Kidney capillary endothelial cell (primary cell): ENCODE results near the gene LAMB4.

Source experiments
- DNase-seq: peaks from one replicate; pipeline ENCODE4 v3.0.0-alpha.2; 2018; ENCODE audit warnings: low spot score

LAMB4 gene

GRCh38 chr7:108109221-108109908, 20.8 kb downstream of the LAMB4 start:
- no peak for DNase-seq

GRCh38 chr7:108108131-108108530, 22.0 kb downstream of the LAMB4 start:
- no peak for DNase-seq

GRCh38 chr7:108104324-108104723, 25.8 kb downstream of the LAMB4 start:
- DNase-seq = no peak

GRCh38 chr7:108103558-108104298, 26.4 kb downstream of the LAMB4 start:
- peak; percentile 51 for DNase-seq

GRCh38 chr7:108102671-108103312, 27.4 kb downstream of the LAMB4 start:
- no peak for DNase-seq

- DNase-seq = no peak
Observed at GRCh38 chr7:108101759-108102158, 28.4 kb downstream of the LAMB4 start.

- DNase-seq = no peak
Observed at GRCh38 chr7:108099713-108100112, 30.4 kb downstream of the LAMB4 start.

GRCh38 chr7:108097703-108098102, 32.5 kb downstream of the LAMB4 start:
- no peak for DNase-seq

GRCh38 chr7:108096996-108097395, 33.2 kb downstream of the LAMB4 start:
- no peak for DNase-seq

- DNase-seq = peak; percentile 89
Observed at GRCh38 chr7:108094933-108095710, 35.0 kb downstream of the LAMB4 start.

- no peak for DNase-seq
Observed at GRCh38 chr7:108094346-108094745, 35.8 kb downstream of the LAMB4 start.

- no peak for DNase-seq
Observed at GRCh38 chr7:108093851-108094331, 36.3 kb downstream of the LAMB4 start.

GRCh38 chr7:108093341-108093740, 36.8 kb downstream of the LAMB4 start:
- DNase-seq = no peak

- DNase-seq = no peak
Observed at GRCh38 chr7:108091461-108091831, 38.7 kb downstream of the LAMB4 start.

GRCh38 chr7:108090791-108091460, 39.2 kb downstream of the LAMB4 start:
- no peak for DNase-seq

GRCh38 chr7:108089381-108089780, 40.8 kb downstream of the LAMB4 start:
- no peak for DNase-seq

- no peak for DNase-seq
Observed at GRCh38 chr7:108088729-108089128, 41.4 kb downstream of the LAMB4 start.

GRCh38 chr7:108087778-108088177, 42.4 kb downstream of the LAMB4 start:
- no peak for DNase-seq

GRCh38 chr7:108086962-108087361, 43.2 kb downstream of the LAMB4 start:
- DNase-seq = no peak

- no peak for DNase-seq
Observed at GRCh38 chr7:108086546-108086945, 43.6 kb downstream of the LAMB4 start.

GRCh38 chr7:108083980-108084379, 46.2 kb downstream of the LAMB4 start:
- no peak for DNase-seq
